ENCODE measurements around the gene PRR5L. TPM values are rescaled to one million over a fixed set of nuclear protein-coding genes. Genes with fewer than 3 reads are reported as not detected.

Gene PRR5L
- total and polyA plus RNA-seq, 9 of the 15 experiments (the other 6 are each of a cell fraction or from before 2014, with no cell fraction given), result 0.11 to 0.60 (median 0.36) TPM; not detected in 2

GRCh38 chr11:36381015-36381360 lies 84.9 kb downstream of the PRR5L start:
- FAIRE-seq (no peak), DNase-seq (ENCODE audit: extremely low read depth in 1 of 4, low spot score in 3 of 4) (no peak), ATAC-seq (no peak)
- peaks cover 23 to 26% of the 10 kb centered on the region in 2 experiments; a peak in 4 of 5 replicates for H3K27me3 ChIP-seq (ENCODE audit: control insufficient read depth in 2 of 2, insufficient read depth in 2 of 2, low read length in 2 of 2)
- CTCF ChIA-PET (ENCODE audit: low intra/inter-chr PET ratio), result no interaction called here
- in situ Hi-C loops (cut with MboI) (no loop called here), intact Hi-C loops (cut with micrococcal nuclease) (no loop called here)
- H3K9me3 ChIP-seq (replicated peaks; ENCODE audit: control insufficient read depth, insufficient read depth, low read depth, low read length), result no peaks in the 10 kb centered on the region
- no peaks in the 10 kb centered on the region for H3K9me1 ChIP-seq (ENCODE audit: control insufficient read depth, insufficient read depth, low read length)
- WGBS (ENCODE audit: insufficient coverage, low coverage, missing lambda C conversion rate), result 25% methylated on average over 4 of the region's 4 CpGs
- no peak overlapping the region for H3K4me2 ChIP-seq (ENCODE audit: insufficient read depth, low read length)
- H4K20me1 ChIP-seq (replicated peaks; ENCODE audit: control insufficient read depth, insufficient read depth, low read length), result no peaks in the 10 kb centered on the region
- TF ChIP-seq DMBX1 (CRISPR knock-in tag; IDR thresholded peaks at IDR 0.05; ENCODE audit: borderline replicate concordance) (no peak), ZNF121 (CRISPR knock-in tag; conservative IDR thresholded peaks at IDR 0.05) (no peak), BCL6 (CRISPR knock-in tag; IDR thresholded peaks at IDR 0.05) (no peak), SLC30A9 (CRISPR knock-in tag; IDR thresholded peaks at IDR 0.05) (no peak), ZNF124 (CRISPR knock-in tag; IDR thresholded peaks at IDR 0.05) (no peak), PCBP1 (IDR thresholded peaks at IDR 0.05; ENCODE audit: low read depth, low read length, poor library complexity, severe bottlenecking) (no peak), XRCC4 (IDR thresholded peaks at IDR 0.05; ENCODE audit: extremely low read depth, insufficient read depth, insufficient read length) (no peak), MCM3 (IDR thresholded peaks at IDR 0.05) (no peak), NR0B1 (IDR thresholded peaks at IDR 0.05; ENCODE audit: partially characterized antibody) (no peak), L3MBTL2 (IDR thresholded peaks at IDR 0.05) (no peak)
- TF ChIP-seq, protein P1, sequence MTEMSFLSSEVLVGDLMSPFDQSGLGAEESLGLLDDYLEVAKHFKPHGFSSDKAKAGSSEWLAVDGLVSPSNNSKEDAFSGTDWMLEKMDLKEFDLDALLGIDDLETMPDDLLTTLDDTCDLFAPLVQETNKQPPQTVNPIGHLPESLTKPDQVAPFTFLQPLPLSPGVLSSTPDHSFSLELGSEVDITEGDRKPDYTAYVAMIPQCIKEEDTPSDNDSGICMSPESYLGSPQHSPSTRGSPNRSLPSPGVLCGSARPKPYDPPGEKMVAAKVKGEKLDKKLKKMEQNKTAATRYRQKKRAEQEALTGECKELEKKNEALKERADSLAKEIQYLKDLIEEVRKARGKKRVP (CRISPR knock-in tag; IDR thresholded peaks at IDR 0.05), result no peak
- POLR2A ChIA-PET, result interaction anchor here (0.9 kb wide), 1 partner anchor 26 kb away, joined by 3 read pairs; no protein-coding TSS in a partner anchor
- no peak overlapping the region for H3K4me3 ChIP-seq
- H2AFZ ChIP-seq (ENCODE audit: low read depth, low read length), result no peak overlapping the region
- H3K9ac ChIP-seq (ENCODE audit: insufficient read depth in 1 of 2, low read depth in 2 of 2, low read length in 2 of 2), result no peak overlapping the region
- H3K36me3 ChIP-seq (ENCODE audit: control insufficient read depth, insufficient read depth, low read length), result no peaks in the 10 kb centered on the region
- BruUV-seq (replicated peaks), result no TSS peak
- H3K79me2 ChIP-seq (ENCODE audit: control insufficient read depth, insufficient read depth, low read length), result no peaks in the 10 kb centered on the region
- H3K27ac ChIP-seq (ENCODE audit: extremely low read depth, low read depth, low read length), result no peak overlapping the region
- peaks cover 0 to 15% of the 10 kb centered on the region in 2 experiments; a peak in 1 of 5 replicates for H3K4me1 ChIP-seq (replicated peaks in 1 of 2; ENCODE audit: control insufficient read depth in 2 of 2, insufficient read depth in 2 of 2, low read length in 2 of 2)

All from K562 (cell line).